H9 (cell line): ENCODE data around the gene AK5. TPM values are rescaled to one million over a fixed set of nuclear protein-coding genes. Genes with fewer than 3 reads are reported as not detected.

Source experiments
- DNase-seq: peaks from one replicate; pipeline ENCODE4 v3.0.0-alpha.2; 2017
- H2AFZ ChIP-seq: one replicate; pipeline ENCODE4 v1.6.1; 2013; ENCODE audit warnings: mild to moderate bottlenecking, low read length, control low read depth, moderate library complexity
- H2AK5ac ChIP-seq: 2 replicates; pipeline ENCODE4 v1.6.1; 2013; ENCODE audit warnings: low read length, control low read depth, mixed read lengths; ENCODE audit not compliant: insufficient read length
- H2BK120ac ChIP-seq: one replicate; pipeline ENCODE4 v1.6.1; 2013; ENCODE audit warnings: low read depth, mild to moderate bottlenecking, low read length, control low read depth, inconsistent platforms; ENCODE audit not compliant: poor library complexity, severe bottlenecking
- H2BK12ac ChIP-seq: 2 replicates; pipeline ENCODE4 v1.6.1; 2013; ENCODE audit warnings: low read length, control low read depth, mixed read lengths, low read depth; ENCODE audit not compliant: insufficient read length
- H2BK15ac ChIP-seq: 2 replicates; pipeline ENCODE4 v1.6.1; 2013; ENCODE audit warnings: low read depth, low read length, control low read depth
- H2BK20ac ChIP-seq: one replicate; pipeline ENCODE4 v1.6.1; 2013; ENCODE audit warnings: low read depth, mild to moderate bottlenecking, low read length, control low read depth, inconsistent platforms; ENCODE audit not compliant: poor library complexity, severe bottlenecking
- H2BK5ac ChIP-seq: 2 replicates; pipeline ENCODE4 v1.6.1; 2013; ENCODE audit warnings: low read length, control low read depth, mixed read lengths; ENCODE audit not compliant: insufficient read length
- H3K14ac ChIP-seq: 2 replicates; pipeline ENCODE4 v1.6.1; 2013; ENCODE audit warnings: low read length, control low read depth; ENCODE audit not compliant: insufficient read depth
- H3K18ac ChIP-seq: 2 replicates; pipeline ENCODE4 v1.6.1; 2013; ENCODE audit warnings: low read depth, mild to moderate bottlenecking, mixed read lengths, low read length, control low read depth; ENCODE audit not compliant: insufficient read length
- H3K23ac ChIP-seq: 2 replicates; pipeline ENCODE4 v1.6.1; 2013; ENCODE audit warnings: low read length, control low read depth, mixed read lengths, low read depth; ENCODE audit not compliant: insufficient read length
- H3K23me2 ChIP-seq: 2 replicates; pipeline ENCODE4 v1.6.1; 2013; ENCODE audit warnings: low read depth, mild to moderate bottlenecking, mixed read lengths, low read length, control low read depth; ENCODE audit not compliant: insufficient read length, poor library complexity, severe bottlenecking
- H3K27ac ChIP-seq: 2 replicates; pipeline ENCODE4 v1.5.1; 2013; ENCODE audit warnings: low read length, control low read depth, mixed read lengths, low read depth; ENCODE audit not compliant: insufficient read length
- H3K27me3 ChIP-seq: 2 replicates; pipeline ENCODE4 v1.6.1; 2013; ENCODE audit warnings: low read length, control low read depth, inconsistent platforms; ENCODE audit not compliant: insufficient read depth
- H3K4ac ChIP-seq: 2 replicates; pipeline ENCODE4 v1.6.1; 2013; ENCODE audit warnings: low read depth, mild to moderate bottlenecking, control low read depth, inconsistent platforms, low read length, moderate library complexity
- H3K4me1 ChIP-seq: 2 replicates; pipeline ENCODE4 v1.6.1; 2013; ENCODE audit warnings: low read length, control low read depth, inconsistent platforms; ENCODE audit not compliant: insufficient read depth
- H3K4me2 ChIP-seq: 2 replicates; pipeline ENCODE4 v1.6.1; 2013; ENCODE audit warnings: low read length, control low read depth, mixed read lengths; ENCODE audit not compliant: insufficient read length, insufficient read depth
- H3K56ac ChIP-seq: 2 replicates; pipeline ENCODE4 v1.6.1; 2013; ENCODE audit warnings: low read depth, mild to moderate bottlenecking, mixed read lengths, low read length, control low read depth; ENCODE audit not compliant: insufficient read length
- H3K79me1 ChIP-seq: 2 replicates; pipeline ENCODE4 v1.6.1; 2013; ENCODE audit warnings: low read depth, mild to moderate bottlenecking, moderate library complexity, low read length, control low read depth, inconsistent platforms; ENCODE audit not compliant: insufficient read depth, poor library complexity, severe bottlenecking
- H3K79me2 ChIP-seq: 2 replicates; pipeline ENCODE4 v1.6.1; 2013; ENCODE audit warnings: low read length, control low read depth, inconsistent platforms; ENCODE audit not compliant: insufficient read depth
- H3K9ac ChIP-seq: 2 replicates; pipeline ENCODE4 v1.6.1; 2013; ENCODE audit warnings: low read length, control low read depth, mixed read lengths; ENCODE audit not compliant: insufficient read length; ENCODE audit errors: extremely low read depth
- H3K9me3 ChIP-seq: one replicate; pipeline ENCODE4 v1.6.1; 2013; ENCODE audit warnings: low read depth, low read length, inconsistent platforms; ENCODE audit not compliant: control insufficient read depth
- H3T11ph ChIP-seq: one replicate; pipeline ENCODE4 v1.6.1; 2013; ENCODE audit warnings: mild to moderate bottlenecking, low read length, control low read depth, inconsistent platforms
- H4K20me1 ChIP-seq: one replicate; pipeline ENCODE4 v1.6.1; 2013; ENCODE audit not compliant: control insufficient read depth, insufficient read length, insufficient read depth
- H4K5ac ChIP-seq: 2 replicates; pipeline ENCODE4 v1.6.1; 2013; ENCODE audit warnings: low read depth, mild to moderate bottlenecking, mixed read lengths, low read length, control low read depth; ENCODE audit not compliant: insufficient read length
- H4K8ac ChIP-seq: replicated peaks from 2 replicates; pipeline ENCODE4 v1.6.1; 2013; ENCODE audit warnings: low read length, control low read depth, mixed read lengths, low read depth; ENCODE audit not compliant: insufficient read length
- H4K91ac ChIP-seq: 2 replicates; pipeline ENCODE4 v1.6.1; 2013; ENCODE audit warnings: low read depth, mild to moderate bottlenecking, moderate library complexity, mixed read lengths, low read length, control low read depth; ENCODE audit not compliant: insufficient read length
- H3K27ac Mint-ChIP-seq, 3 experiments: 2 replicates in 2 of 3; 3 replicates in 1 of 3; pipeline ENCODE4 v1.8.0; 2020 to 2021; ENCODE audit warnings: mixed read lengths in 3 of 3, mild to moderate bottlenecking in 1 of 3, moderate library complexity in 1 of 3
- H3K27me3 Mint-ChIP-seq: 2 replicates; pipeline ENCODE4 v1.8.0; 2021; ENCODE audit warnings: low read depth, mild to moderate bottlenecking, moderate library complexity, mixed read lengths
- H3K36me3 Mint-ChIP-seq, 3 experiments: 2 replicates in 2 of 3; 3 replicates in 1 of 3; pipeline ENCODE4 v1.8.0; 2020 to 2021; ENCODE audit warnings: low read depth in 3 of 3, mixed read lengths in 3 of 3; ENCODE audit not compliant: insufficient read depth in 1 of 3
- H3K4me1 Mint-ChIP-seq, 2 experiments: 2 replicates each; pipeline ENCODE4 v1.8.0; 2020; ENCODE audit warnings: mixed read lengths in 2 of 2
- H3K4me3 Mint-ChIP-seq, 2 experiments: 2 replicates in 1 of 2; 3 replicates in 1 of 2; pipeline ENCODE4 v1.8.0; 2020 to 2021; ENCODE audit warnings: mild to moderate bottlenecking in 2 of 2, mixed read lengths in 2 of 2, moderate library complexity in 1 of 2
- H3K9me3 Mint-ChIP-seq, 2 experiments: 2 replicates in 1 of 2; 3 replicates in 1 of 2; pipeline ENCODE4 v1.8.0; 2020; ENCODE audit warnings: mild to moderate bottlenecking in 2 of 2, mixed read lengths in 2 of 2, moderate library complexity in 1 of 2
- WGBS: extraction: QIAGEN DNeasy Blood & Tissue Kit; methylation state at CpG from one replicate; pipeline ENCODE4 v1.1.7; 2013; ENCODE audit warnings: missing lambda C conversion rate, low lambda C conversion rate, mixed read lengths; ENCODE audit not compliant: insufficient read length; ENCODE audit errors: extremely low coverage; 5-methylcytosine and 5-hydroxymethylcytosine counted together
- total RNA-seq: library from RNA; stranded (reverse); gene quantifications from 2 replicates; pipeline ENCODE4 v1.2.1, GENCODE V29; 2021
- TF ChIP-seq, protein P1 (sequence below): fragments of 200-600 bp; sonication (generic); conservative IDR thresholded peaks from 3 replicates; pipeline ENCODE4 v1.8.0; 2021; ENCODE audit warnings: antibody characterized with exemption, mild to moderate bottlenecking

The AK5 gene
- total RNA-seq, 1 experiment from 2014 or later, result 2.5 TPM

DNA sequence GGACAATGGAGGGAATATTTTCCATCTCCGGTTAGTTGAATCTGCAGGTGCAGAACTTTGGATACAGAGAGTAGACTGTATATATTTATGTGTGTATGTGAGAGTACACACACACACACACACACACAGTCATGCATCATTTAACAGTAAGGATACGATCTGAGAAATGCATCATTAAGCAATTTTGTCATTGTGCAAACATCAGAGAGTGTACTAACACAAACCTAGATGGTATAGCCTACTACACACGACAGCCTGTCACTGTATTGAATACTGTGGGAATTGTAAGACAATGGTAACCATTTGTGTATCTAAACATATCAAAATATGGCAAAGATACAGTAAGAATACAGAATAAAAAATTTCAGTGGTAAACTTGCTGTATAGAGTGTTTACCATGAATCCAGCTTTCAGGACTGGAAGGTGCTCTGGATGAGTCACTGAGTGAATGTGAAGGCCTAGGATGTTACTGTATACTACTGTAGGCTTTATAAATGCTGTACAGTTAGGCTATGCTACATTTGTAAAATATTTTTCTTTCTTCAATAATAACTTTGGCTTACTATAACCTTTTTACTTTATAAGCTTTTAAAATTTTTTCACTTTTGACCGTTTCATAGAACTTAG lies 262.1 kb downstream of the AK5 start:
- Histone ChIP-seq H2AK5ac (no peak overlapping the region), H3K4ac (no peak overlapping the region), H4K8ac (no peak overlapping the region), H2BK12ac (no peak overlapping the region), H4K91ac (no peak overlapping the region), H3K56ac (no peak overlapping the region), H3K4me1 (no peaks in the 10 kb centered on the region), H3K23me2 (no peaks in the 10 kb centered on the region), H2AFZ (no peak overlapping the region), H2BK120ac (no peak overlapping the region), H2BK20ac (no peak overlapping the region), H3K9me3 (no peaks in the 10 kb centered on the region), H3K4me2 (no peak overlapping the region), H2BK15ac (no peak overlapping the region), H4K20me1 (no peaks in the 10 kb centered on the region), H3K79me2 (no peaks in the 10 kb centered on the region), H3K27ac (no peak overlapping the region), H3K79me1 (no peaks in the 10 kb centered on the region), H3K23ac (no peak overlapping the region), H3K27me3 (no peaks in the 10 kb centered on the region), H3K14ac (no peak overlapping the region), H2BK5ac (no peak overlapping the region), H3T11ph (no peak overlapping the region), H3K18ac (no peak overlapping the region), H4K5ac (no peak overlapping the region), H3K9ac (no peak overlapping the region)
- Mint-ChIP-seq H3K27ac (no peak overlapping the region), H3K4me3 (no peak overlapping the region), H3K4me1 (peaks cover 4 to 17% of the 10 kb centered on the region in 2 experiments; a peak in 3 of 4 replicates), H3K27me3 (no peaks in the 10 kb centered on the region; the same call in 1 of the 2 replicates), H3K9me3 (no peaks in the 10 kb centered on the region), H3K36me3 (no peaks in the 10 kb centered on the region)
- TF ChIP-seq, protein P1, sequence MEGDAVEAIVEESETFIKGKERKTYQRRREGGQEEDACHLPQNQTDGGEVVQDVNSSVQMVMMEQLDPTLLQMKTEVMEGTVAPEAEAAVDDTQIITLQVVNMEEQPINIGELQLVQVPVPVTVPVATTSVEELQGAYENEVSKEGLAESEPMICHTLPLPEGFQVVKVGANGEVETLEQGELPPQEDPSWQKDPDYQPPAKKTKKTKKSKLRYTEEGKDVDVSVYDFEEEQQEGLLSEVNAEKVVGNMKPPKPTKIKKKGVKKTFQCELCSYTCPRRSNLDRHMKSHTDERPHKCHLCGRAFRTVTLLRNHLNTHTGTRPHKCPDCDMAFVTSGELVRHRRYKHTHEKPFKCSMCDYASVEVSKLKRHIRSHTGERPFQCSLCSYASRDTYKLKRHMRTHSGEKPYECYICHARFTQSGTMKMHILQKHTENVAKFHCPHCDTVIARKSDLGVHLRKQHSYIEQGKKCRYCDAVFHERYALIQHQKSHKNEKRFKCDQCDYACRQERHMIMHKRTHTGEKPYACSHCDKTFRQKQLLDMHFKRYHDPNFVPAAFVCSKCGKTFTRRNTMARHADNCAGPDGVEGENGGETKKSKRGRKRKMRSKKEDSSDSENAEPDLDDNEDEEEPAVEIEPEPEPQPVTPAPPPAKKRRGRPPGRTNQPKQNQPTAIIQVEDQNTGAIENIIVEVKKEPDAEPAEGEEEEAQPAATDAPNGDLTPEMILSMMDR, result no peak
- DNase-seq, result no peak
- WGBS, result no CpG with 5 or more reads among the region's 4 CpGs
